Measurements from ENCODE around the gene ADAMTS9.

ADAMTS9 gene

GRCh38 chr3:64536166-64536565 lies 151.6 kb downstream of the ADAMTS9 start:
- Histone ChIP-seq H3K27me3 (no peaks in the 10 kb centered on the region), H3K27ac (no peak overlapping the region), H3K4me2 (no peak overlapping the region), H3K9me3 (no peaks in the 10 kb centered on the region), H3K36me3 (no peaks in the 10 kb centered on the region), H3K4me3 (no peak overlapping the region), H3K4me1 (peaks cover 7% of the 10 kb centered on the region; the same call in 1 of the 2 replicates), H4K20me1 (no peaks in the 10 kb centered on the region), H3K9ac (no peak overlapping the region)
- TF ChIP-seq Cebpa-rat (IDR thresholded peaks at IDR 0.05) = no peak

GRCh38 chr3:64533617-64534317 lies 154.0 kb downstream of the ADAMTS9 start:
- H4K20me1 ChIP-seq = no peaks in the 10 kb centered on the region
- no peak overlapping the region for H3K4me3 ChIP-seq
- no peak overlapping the region for H3K9ac ChIP-seq
- peaks cover 7% of the 10 kb centered on the region; the same call in 1 of the 2 replicates for H3K4me1 ChIP-seq
- H3K27ac ChIP-seq = no peak overlapping the region
- H3K36me3 ChIP-seq = no peaks in the 10 kb centered on the region
- TF ChIP-seq Cebpa-rat (IDR thresholded peaks at IDR 0.05) = no peak
- no peaks in the 10 kb centered on the region for H3K9me3 ChIP-seq
- H3K4me2 ChIP-seq = peak overlapping the region; percentile 54
- no peaks in the 10 kb centered on the region for H3K27me3 ChIP-seq

- Histone ChIP-seq H3K4me3 (no peak overlapping the region), H3K27ac (no peak overlapping the region), H3K9ac (no peak overlapping the region), H3K9me3 (no peaks in the 10 kb centered on the region), H3K4me1 (peaks cover 7% of the 10 kb centered on the region; the same call in 1 of the 2 replicates), H3K27me3 (no peaks in the 10 kb centered on the region), H4K20me1 (no peaks in the 10 kb centered on the region), H3K36me3 (no peaks in the 10 kb centered on the region), H3K4me2 (no peak overlapping the region)
- TF ChIP-seq Cebpa-rat (IDR thresholded peaks at IDR 0.05) = no peak
Observed at GRCh38 chr3:64530434-64531049, 157.3 kb downstream of the ADAMTS9 start.

- Histone ChIP-seq H3K4me2 (no peak overlapping the region), H3K27ac (no peak overlapping the region), H3K4me3 (no peak overlapping the region), H3K9me3 (peaks cover 9% of the 10 kb centered on the region; the same call in 1 of the 2 replicates), H4K20me1 (no peaks in the 10 kb centered on the region), H3K27me3 (no peaks in the 10 kb centered on the region), H3K36me3 (no peaks in the 10 kb centered on the region), H3K4me1 (no peaks in the 10 kb centered on the region), H3K9ac (no peak overlapping the region)
- no peak for TF ChIP-seq Cebpa-rat (IDR thresholded peaks at IDR 0.05)
Observed at GRCh38 chr3:64523324-64523723, 164.5 kb downstream of the ADAMTS9 start.

- Histone ChIP-seq H3K27me3 (no peaks in the 10 kb centered on the region), H3K27ac (no peak overlapping the region), H3K9me3 (peaks cover 9% of the 10 kb centered on the region; the same call in 1 of the 2 replicates), H3K4me1 (no peaks in the 10 kb centered on the region), H3K9ac (no peak overlapping the region), H3K4me2 (no peak overlapping the region), H3K4me3 (no peak overlapping the region), H4K20me1 (no peaks in the 10 kb centered on the region), H3K36me3 (no peaks in the 10 kb centered on the region)
- no peak for TF ChIP-seq Cebpa-rat (IDR thresholded peaks at IDR 0.05)
Observed at GRCh38 chr3:64520334-64520733, 167.5 kb downstream of the ADAMTS9 start.

GRCh38 chr3:64518950-64519349 lies 168.8 kb downstream of the ADAMTS9 start:
- Histone ChIP-seq H3K27ac (no peak overlapping the region), H3K4me1 (no peaks in the 10 kb centered on the region), H3K36me3 (no peaks in the 10 kb centered on the region), H4K20me1 (no peaks in the 10 kb centered on the region), H3K9me3 (peaks cover 9% of the 10 kb centered on the region; the same call in 1 of the 2 replicates), H3K9ac (no peak overlapping the region), H3K4me2 (no peak overlapping the region), H3K27me3 (no peaks in the 10 kb centered on the region), H3K4me3 (no peak overlapping the region)
- no peak for TF ChIP-seq Cebpa-rat (IDR thresholded peaks at IDR 0.05)

GRCh38 chr3:64518496-64518895 lies 169.3 kb downstream of the ADAMTS9 start:
- Histone ChIP-seq H3K27me3 (no peaks in the 10 kb centered on the region), H3K4me1 (no peaks in the 10 kb centered on the region), H3K9ac (no peak overlapping the region), H3K4me2 (no peak overlapping the region), H3K27ac (no peak overlapping the region), H3K9me3 (peaks cover 6% of the 10 kb centered on the region; the same call in 1 of the 2 replicates), H4K20me1 (no peaks in the 10 kb centered on the region), H3K4me3 (no peak overlapping the region), H3K36me3 (no peaks in the 10 kb centered on the region)
- no peak for TF ChIP-seq Cebpa-rat (IDR thresholded peaks at IDR 0.05)

- Histone ChIP-seq H3K4me2 (no peak overlapping the region), H3K27ac (no peak overlapping the region), H3K9ac (no peak overlapping the region), H3K9me3 (no peaks in the 10 kb centered on the region), H3K4me3 (no peak overlapping the region), H3K36me3 (no peaks in the 10 kb centered on the region), H3K27me3 (no peaks in the 10 kb centered on the region), H4K20me1 (no peaks in the 10 kb centered on the region), H3K4me1 (no peaks in the 10 kb centered on the region)
- no peak for TF ChIP-seq Cebpa-rat (IDR thresholded peaks at IDR 0.05)
Observed at GRCh38 chr3:64514889-64515288, 172.9 kb downstream of the ADAMTS9 start.

- Histone ChIP-seq H3K9me3 (no peaks in the 10 kb centered on the region), H3K36me3 (no peaks in the 10 kb centered on the region), H3K4me1 (no peaks in the 10 kb centered on the region), H3K9ac (no peak overlapping the region), H3K4me3 (no peak overlapping the region), H3K4me2 (no peak overlapping the region), H3K27me3 (no peaks in the 10 kb centered on the region), H3K27ac (no peak overlapping the region), H4K20me1 (no peaks in the 10 kb centered on the region)
- no peak for TF ChIP-seq Cebpa-rat (IDR thresholded peaks at IDR 0.05)
Observed at GRCh38 chr3:64509206-64509605, 178.6 kb downstream of the ADAMTS9 start.

- Histone ChIP-seq H3K9me3 (no peaks in the 10 kb centered on the region), H3K9ac (no peak overlapping the region), H4K20me1 (no peaks in the 10 kb centered on the region), H3K27ac (no peak overlapping the region), H3K27me3 (no peaks in the 10 kb centered on the region), H3K4me1 (no peaks in the 10 kb centered on the region), H3K4me2 (no peak overlapping the region), H3K36me3 (no peaks in the 10 kb centered on the region), H3K4me3 (no peak overlapping the region)
- TF ChIP-seq Cebpa-rat (IDR thresholded peaks at IDR 0.05) = no peak
Observed at GRCh38 chr3:64508140-64508539, 179.7 kb downstream of the ADAMTS9 start.

Data from BLaER1 (cell line).